T-cell (primary cell): Measurements from ENCODE around the gene DARS2. TPM values are rescaled to one million over a fixed set of nuclear protein-coding genes. Genes with fewer than 3 reads are reported as not detected.

Experiments
- ATAC-seq, 4 experiments: fragments of 200-7000 bp in 3 of 4; fragments of 150-1000 bp in 1 of 4; cut with Tn5 transposase; replicated peaks in 1 of 4; 1 replicate in 3 of 4; 2 replicates in 1 of 4; pipeline ENCODE4 v1.10.0; 2021; ENCODE audit warnings: moderate library complexity in 3 of 4, mild to moderate bottlenecking in 2 of 4, moderate number of reproducible peaks in 1 of 4
- CTCF ChIA-PET, 2 donors: fragments of 300-600 bp; sonication (Branson Sonifier 250); formaldehyde crosslinking; loops; one replicate each; lab custom pipeline; 2022; ENCODE audit warnings: antibody characterized with exemption in 2 of 2; lab: Charles Lee
- POLR2A ChIA-PET, 2 donors: fragments of 300-600 bp; sonication (Branson Sonifier 250); formaldehyde crosslinking; loops; one replicate each; lab custom pipeline; 2022; ENCODE audit warnings: antibody characterized with exemption in 2 of 2; lab: Charles Lee
- DNase-seq, 35 experiments: peaks; one replicate each; pipeline versions ENCODE4 v3.0.0 to v3.0.0-alpha.2; 2013 to 2023
- H3K27ac ChIP-seq: one replicate; pipeline ENCODE4 v1.5.1; 2013; ENCODE audit warnings: low read length
- H3K27me3 ChIP-seq, 2 experiments: replicated peaks in 1 of 2; 1 replicate in 1 of 2; 2 replicates in 1 of 2; pipeline versions ENCODE4 v1.6.1 to v1.7.0; 2013; ENCODE audit warnings: low read length in 1 of 2, mixed read lengths in 1 of 2; ENCODE audit not compliant: control insufficient read depth in 2 of 2, insufficient read depth in 2 of 2; ENCODE audit errors: extremely low read depth in 1 of 2
- H3K36me3 ChIP-seq, 2 donors: 1 replicate in 1 of 2; 2 replicates in 1 of 2; pipeline versions ENCODE4 v1.6.1 to v1.7.0; 2013; ENCODE audit warnings: low read length in 1 of 2; ENCODE audit not compliant: control insufficient read depth in 2 of 2, insufficient read depth in 1 of 2; ENCODE audit errors: extremely low read depth in 1 of 2
- H3K4me1 ChIP-seq, 2 experiments: 1 replicate in 1 of 2; 2 replicates in 1 of 2; pipeline versions ENCODE4 v1.6.1 to v1.7.0; 2013; ENCODE audit warnings: low read length in 2 of 2, mixed read lengths in 1 of 2; ENCODE audit not compliant: insufficient read depth in 2 of 2, control insufficient read depth in 1 of 2; ENCODE audit errors: extremely low read depth in 1 of 2
- H3K4me3 ChIP-seq, 2 donors: 1 replicate in 1 of 2; 2 replicates in 1 of 2; pipeline versions ENCODE4 v1.5.1 to v1.7.0; 2013; ENCODE audit warnings: mild to moderate bottlenecking in 2 of 2, low read length in 1 of 2, moderate library complexity in 1 of 2; ENCODE audit not compliant: control insufficient read depth in 1 of 2; ENCODE audit errors: extremely low read depth in 1 of 2
- H3K9me3 ChIP-seq: 2 replicates; pipeline ENCODE4 v1.7.0; 2013
- H3K27ac Mint-ChIP-seq, 2 donors: one replicate each; pipeline ENCODE4 v1.8.0; 2020 to 2021; ENCODE audit warnings: mild to moderate bottlenecking in 2 of 2, mixed read lengths in 2 of 2
- H3K27me3 Mint-ChIP-seq, 2 donors: one replicate each; pipeline ENCODE4 v1.8.0; 2021 to 2022; ENCODE audit warnings: mixed read lengths in 2 of 2
- H3K36me3 Mint-ChIP-seq: one replicate; pipeline ENCODE4 v1.8.0; 2021; ENCODE audit warnings: mixed read lengths
- H3K4me1 Mint-ChIP-seq, 3 donors: one replicate each; pipeline ENCODE4 v1.8.0; 2020 to 2022; ENCODE audit warnings: mixed read lengths in 3 of 3, mild to moderate bottlenecking in 1 of 3
- H3K4me3 Mint-ChIP-seq, 3 donors: one replicate each; pipeline ENCODE4 v1.8.0; 2020 to 2022; ENCODE audit warnings: mild to moderate bottlenecking in 3 of 3, mixed read lengths in 3 of 3, moderate library complexity in 3 of 3
- H3K9me3 Mint-ChIP-seq, 3 donors: one replicate each; pipeline ENCODE4 v1.8.0; 2020 to 2022; ENCODE audit warnings: mixed read lengths in 3 of 3
- WGBS: methylation state at CpG from one replicate; pipeline ENCODE4 v1.1.5; 2013; ENCODE audit warnings: missing lambda C conversion rate; ENCODE audit not compliant: insufficient coverage; 5-methylcytosine and 5-hydroxymethylcytosine counted together
- total RNA-seq, 35 experiments: library from RNA in 6 of 35; stranded (reverse) in 6 of 35; fragments of 120-200 nt in 1 of 35; gene quantifications; one replicate each; pipeline versions ENCODE4 v1.2.1 to v1.2.4 and lab custom pipeline; 2013 to 2026

Gene DARS2
- total RNA-seq, 5 donors from 2014 or later (not counting 1 experiment from before 2014, with no cell fraction given), result 4.9 to 14.1 (median 13.6) TPM

DNA sequence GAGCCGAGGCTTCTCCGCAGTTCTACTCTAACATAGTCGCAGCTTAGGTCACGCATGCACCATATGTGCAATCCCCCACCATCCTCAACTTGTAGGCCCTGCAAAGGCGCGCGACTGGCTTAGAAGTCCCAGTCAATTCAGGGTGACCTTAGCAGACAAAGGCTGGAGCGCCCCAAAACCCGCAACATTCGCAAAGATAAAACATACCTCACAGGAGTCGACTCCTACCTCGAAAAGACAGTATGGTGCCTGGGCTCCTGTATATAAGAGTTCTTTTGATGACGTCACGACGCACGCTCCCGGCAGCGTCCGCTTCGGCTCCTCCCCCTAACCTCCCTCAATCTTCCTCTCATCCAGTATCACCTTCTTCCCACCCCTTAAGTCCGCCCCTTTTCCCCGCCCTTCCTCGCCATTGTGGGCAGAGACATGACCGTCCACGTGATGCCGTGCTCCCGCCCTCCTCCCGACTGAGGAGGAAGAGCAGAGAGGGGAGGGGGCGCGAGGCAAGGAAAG, 43.3 kb downstream of the DARS2 start, which contains the start of gene GAS5:
Gene GAS5 (minus strand): TSS at position 237 of the 513 bp plus-strand sequence.
- DNase-seq (peak; percentile 96 to 100 (median 98)), ATAC-seq (peak; percentile 82 to 83 (median 83))
- CTCF ChIA-PET, result interaction anchor here (1.0 kb wide), 2 partner anchors 44 to 438 kb away, joined by 3 to 4 read pairs; partner anchors contain the start of gene DARS2 (in 1 of the 2)
- no peaks in the 10 kb centered on the region for H3K9me3 ChIP-seq
- H3K36me3 Mint-ChIP-seq, result peaks cover 39% of the 10 kb centered on the region
- peaks cover 24 to 48% of the 10 kb centered on the region in 2 experiments for H3K4me1 ChIP-seq
- 0% methylated on average over 6 of the region's 30 CpGs for WGBS
- no peaks in the 10 kb centered on the region for H3K9me3 Mint-ChIP-seq
- H3K27me3 Mint-ChIP-seq, result no peaks in the 10 kb centered on the region
- H3K36me3 ChIP-seq, result peaks cover 16 to 46% of the 10 kb centered on the region in 2 donors
- H3K4me1 Mint-ChIP-seq, result peaks cover 74 to 83% (median 77%) of the 10 kb centered on the region in 3 donors
- H3K4me3 ChIP-seq, result peak within 1 kb of the TSS; percentile 83 to 94
- H3K4me3 Mint-ChIP-seq, result peak within 1 kb of the TSS; percentile 92 to 96 (median 95)
- no peaks in the 10 kb centered on the region for H3K27me3 ChIP-seq
- peak within 1 kb of the TSS; percentile 93 for H3K27ac ChIP-seq
- peak within 1 kb of the TSS; percentile 97 to 98 for H3K27ac Mint-ChIP-seq
- POLR2A ChIA-PET, result interaction anchor here in 1 of 2 donors (0.5 to 1.9 kb wide), 9 partner anchors 43 to 1829 kb away, joined by 3 to 10 read pairs (median 5); partner anchors contain the start of genes CENPL, DARS2, KLHL20 and SUCO

DNA sequence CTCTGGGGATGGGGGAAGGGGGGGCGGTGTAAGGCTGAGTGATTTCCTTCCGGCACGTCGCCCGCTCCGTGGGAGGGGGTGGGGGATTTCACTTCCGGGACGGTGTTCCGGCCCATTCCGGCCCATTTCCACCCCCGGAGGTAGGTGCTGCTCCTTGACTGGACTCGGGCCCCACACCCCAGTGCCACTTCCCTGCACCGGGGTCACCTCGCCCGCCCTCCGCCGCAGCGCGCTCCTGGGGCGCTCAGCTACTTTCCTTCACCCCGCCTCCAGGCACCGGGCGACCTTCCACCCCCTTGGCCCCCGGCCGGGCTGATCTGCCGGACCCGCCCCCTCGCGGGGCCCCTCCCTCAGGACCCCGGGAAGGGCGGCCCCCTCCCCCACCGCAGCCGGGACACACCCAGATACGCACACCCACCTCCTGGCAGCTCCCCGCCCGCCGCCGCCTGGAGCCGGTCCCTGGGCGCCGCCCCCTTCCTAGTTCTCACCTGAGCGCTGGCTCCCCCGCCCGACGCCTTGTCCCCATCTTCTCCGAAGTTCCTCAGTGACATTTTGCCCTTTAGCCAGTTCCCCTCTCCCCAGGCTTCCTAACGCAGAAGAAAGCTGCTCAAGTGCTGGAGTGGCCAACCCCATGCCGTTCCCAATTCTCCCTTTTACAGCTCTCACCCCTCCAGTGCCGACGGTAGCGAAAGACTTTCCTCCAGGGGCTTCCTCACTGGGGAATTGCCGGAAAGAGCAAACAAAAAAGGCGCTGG, 44.0 kb downstream of the DARS2 start, which contains the start of gene ZBTB37:
Gene ZBTB37 (plus strand): TSS at position 115 of the 755 bp plus-strand sequence. CDS start 1,846 bp downstream, outside the sequence.
- peak within 1 kb of the TSS; percentile 83 to 94 for H3K4me3 ChIP-seq
- peaks cover 42% of the 10 kb centered on the region for H3K36me3 Mint-ChIP-seq
- H3K4me1 Mint-ChIP-seq, result peaks cover 78 to 87% (median 83%) of the 10 kb centered on the region in 3 donors
- no peaks in the 10 kb centered on the region for H3K27me3 Mint-ChIP-seq
- peak within 1 kb of the TSS; percentile 92 to 96 (median 95) for H3K4me3 Mint-ChIP-seq
- H3K27ac ChIP-seq, result peak within 1 kb of the TSS; percentile 93
- WGBS, result 0% methylated on average over 48 of the region's 53 CpGs
- no peaks in the 10 kb centered on the region for H3K27me3 ChIP-seq
- H3K36me3 ChIP-seq, result peaks cover 11 to 40% of the 10 kb centered on the region in 2 donors
- H3K9me3 Mint-ChIP-seq, result no peaks in the 10 kb centered on the region
- peaks cover 24 to 45% of the 10 kb centered on the region in 2 experiments for H3K4me1 ChIP-seq
- H3K9me3 ChIP-seq, result no peaks in the 10 kb centered on the region
- peak within 1 kb of the TSS; percentile 97 to 98 for H3K27ac Mint-ChIP-seq
- DNase-seq (peak; percentile 64 to 90 (median 76)), ATAC-seq (peak; percentile 60 to 67 (median 65))
- ChIA-PET POLR2A (interaction anchor here (0.5 to 1.9 kb wide), 12 partner anchors 98 to 1829 kb away, joined by 3 to 10 read pairs (median 4); partner anchors contain the start of genes KLHL20 (in 1 of the 2) and SUCO (in 1 of the 2)), CTCF (interaction anchor here (0.9 to 1.2 kb wide), 5 partner anchors 44 to 439 kb away, joined by 3 to 5 read pairs (median 4); partner anchors contain the start of gene DARS2 (in 1 of the 2))

DNA sequence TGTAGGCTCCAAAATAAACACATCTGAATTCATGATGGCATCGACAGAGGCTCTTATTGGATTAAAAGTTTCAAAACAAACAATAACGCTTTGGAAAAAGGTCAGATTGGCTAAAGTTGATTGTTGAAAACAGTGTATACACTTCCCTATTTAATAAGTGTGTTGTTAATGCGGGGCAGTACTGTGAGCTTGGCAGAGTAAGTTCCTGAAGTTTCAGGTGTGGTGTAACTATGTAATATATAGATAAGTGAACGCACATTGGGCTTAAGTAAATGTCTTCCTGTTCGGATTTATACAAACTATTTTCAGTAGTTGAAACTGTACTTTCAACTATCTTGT, 44.5 kb downstream of the DARS2 start:
- Histone ChIP-seq H3K36me3 (peaks cover 13 to 34% of the 10 kb centered on the region in 2 donors), H3K4me3 (peak overlapping the region; percentile 83 to 94), H3K27ac (peak overlapping the region; percentile 93), H3K27me3 (no peaks in the 10 kb centered on the region), H3K4me1 (peaks cover 24 to 45% of the 10 kb centered on the region in 2 experiments), H3K9me3 (no peaks in the 10 kb centered on the region)
- Mint-ChIP-seq H3K36me3 (peaks cover 38% of the 10 kb centered on the region), H3K27ac (peak overlapping the region; percentile 97 to 98), H3K9me3 (no peaks in the 10 kb centered on the region), H3K27me3 (no peaks in the 10 kb centered on the region), H3K4me3 (peak overlapping the region; percentile 92 to 96 (median 95)), H3K4me1 (peaks cover 75 to 82% (median 81%) of the 10 kb centered on the region in 3 donors)
- WGBS, result no CpG with 5 or more reads among the region's 5 CpGs
- DNase-seq (no peak), ATAC-seq (no peak)
- POLR2A ChIA-PET, result interaction anchor here (0.5 to 1.9 kb wide), 7 partner anchors 23 to 1336 kb away, joined by 3 to 10 read pairs (median 4); partner anchors contain the start of gene SUCO (in 1 of the 2)
- CTCF ChIA-PET, result interaction anchor here (0.9 to 1.2 kb wide), 4 partner anchors 45 to 439 kb away, joined by 3 to 5 read pairs (median 4); partner anchors contain the start of gene DARS2 (in 1 of the 2)

DNA sequence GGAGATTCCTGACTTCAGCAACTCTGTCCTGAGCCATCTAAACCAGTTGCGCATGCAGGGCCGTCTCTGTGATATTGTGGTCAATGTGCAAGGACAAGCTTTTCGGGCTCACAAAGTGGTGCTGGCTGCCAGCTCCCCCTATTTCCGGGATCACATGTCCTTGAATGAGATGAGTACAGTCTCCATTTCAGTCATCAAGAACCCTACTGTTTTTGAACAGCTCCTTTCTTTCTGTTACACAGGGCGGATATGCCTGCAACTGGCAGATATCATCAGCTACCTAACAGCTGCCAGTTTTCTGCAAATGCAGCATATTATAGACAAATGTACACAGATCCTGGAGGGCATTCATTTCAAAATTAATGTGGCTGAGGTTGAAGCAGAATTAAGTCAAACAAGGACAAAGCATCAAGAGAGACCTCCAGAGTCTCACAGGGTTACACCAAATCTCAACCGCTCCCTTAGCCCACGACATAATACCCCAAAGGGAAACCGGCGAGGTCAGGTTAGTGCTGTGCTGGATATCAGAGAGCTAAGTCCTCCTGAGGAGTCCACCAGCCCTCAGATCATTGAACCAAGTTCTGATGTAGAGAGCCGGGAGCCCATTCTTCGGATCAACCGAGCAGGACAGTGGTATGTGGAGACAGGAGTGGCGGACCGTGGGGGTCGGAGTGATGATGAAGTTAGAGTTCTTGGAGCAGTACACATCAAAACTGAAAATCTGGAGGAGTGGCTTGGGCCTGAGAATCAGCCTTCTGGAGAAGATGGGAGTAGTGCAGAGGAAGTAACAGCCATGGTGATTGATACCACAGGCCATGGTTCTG, 46.0 kb downstream of the DARS2 start:
- Mint-ChIP-seq H3K9me3 (no peaks in the 10 kb centered on the region), H3K27ac (peak overlapping the region; percentile 87 to 88), H3K27me3 (no peaks in the 10 kb centered on the region), H3K4me3 (peak overlapping the region; percentile 56 to 92 (median 57)), H3K4me1 (peaks cover 64 to 70% (median 68%) of the 10 kb centered on the region in 3 donors), H3K36me3 (peaks cover 31% of the 10 kb centered on the region)
- DNase-seq, result peak in 23 of 35 experiments; percentile 7 to 62 (median 17)
- H3K27me3 ChIP-seq, result no peaks in the 10 kb centered on the region
- CTCF ChIA-PET, result interaction anchor here in 1 of 2 donors (1.1 kb wide), 1 partner anchor 453 kb away, joined by 3 read pairs; no protein-coding TSS in a partner anchor
- H3K27ac ChIP-seq, result peak overlapping the region; percentile 93
- peaks cover 22 to 41% of the 10 kb centered on the region in 2 experiments for H3K4me1 ChIP-seq
- peak overlapping the region in 1 of 2 donors; percentile 2 for H3K4me3 ChIP-seq
- peaks cover 8 to 29% of the 10 kb centered on the region in 2 donors for H3K36me3 ChIP-seq
- no peak for ATAC-seq
- POLR2A ChIA-PET, result interaction anchor here (0.6 to 0.8 kb wide), 4 partner anchors 106 to 1153 kb away, joined by 3 to 6 read pairs (median 5); no protein-coding TSS in a partner anchor
- H3K9me3 ChIP-seq, result no peaks in the 10 kb centered on the region
- WGBS, result 53% methylated on average over 11 of the region's 15 CpGs

DNA sequence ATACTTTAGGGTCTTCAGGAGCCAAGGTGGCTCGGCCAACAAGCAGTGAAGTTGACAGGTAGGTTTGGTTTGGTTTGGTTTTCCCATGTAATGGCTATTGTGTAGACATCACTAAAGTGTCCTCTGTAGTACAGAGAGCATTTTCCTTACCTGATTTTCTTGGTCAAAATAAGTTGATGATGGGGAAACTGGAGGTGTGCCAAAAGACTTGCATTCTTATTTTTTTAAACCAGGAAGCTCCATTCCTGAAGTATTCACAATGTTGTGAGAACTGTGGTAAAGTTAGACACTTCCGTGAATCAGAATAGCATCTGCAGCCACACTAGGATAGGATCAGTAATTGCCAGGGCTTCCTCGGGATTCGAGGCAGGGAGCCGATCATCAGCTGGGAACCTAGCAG, 46.6 kb downstream of the DARS2 start:
- H3K4me3 Mint-ChIP-seq, result peak overlapping the region in 2 of 3 donors; percentile 57 to 92
- ChIA-PET CTCF (interaction anchor here in 1 of 2 donors (1.1 kb wide), 1 partner anchor 453 kb away, joined by 3 read pairs; no protein-coding TSS in a partner anchor), POLR2A (no interaction called here)
- H3K27me3 Mint-ChIP-seq, result no peaks in the 10 kb centered on the region
- H3K9me3 ChIP-seq, result no peaks in the 10 kb centered on the region
- WGBS, result no CpG with 5 or more reads among the region's 5 CpGs
- H3K36me3 ChIP-seq, result peaks cover 2 to 28% of the 10 kb centered on the region in 2 donors
- peaks cover 58 to 66% (median 63%) of the 10 kb centered on the region in 3 donors for H3K4me1 Mint-ChIP-seq
- ATAC-seq (no peak), DNase-seq (no peak)
- H3K27me3 ChIP-seq, result no peaks in the 10 kb centered on the region
- H3K36me3 Mint-ChIP-seq, result peaks cover 30% of the 10 kb centered on the region
- no peaks in the 10 kb centered on the region for H3K9me3 Mint-ChIP-seq
- H3K27ac ChIP-seq, result peak overlapping the region; percentile 93
- peaks cover 16 to 41% of the 10 kb centered on the region in 2 experiments for H3K4me1 ChIP-seq
- H3K27ac Mint-ChIP-seq, result peak overlapping the region; percentile 87 to 88
- H3K4me3 ChIP-seq, result no peak overlapping the region
